Progenitor cell of endocrine pancreas (in vitro differentiated cells): Measurements from ENCODE around the gene FGFR2. TPM values are rescaled to one million over a fixed set of nuclear protein-coding genes. Genes with fewer than 3 reads are reported as not detected.

Source experiments
- DNase-seq: peaks from one replicate; pipeline ENCODE4 v3.0.0; 2021; ENCODE audit warnings: low spot score; ENCODE audit not compliant: unreplicated experiment
- H3K27ac Mint-ChIP-seq: 2 replicates; pipeline ENCODE4 v1.8.0; 2021; ENCODE audit warnings: mild to moderate bottlenecking, moderate library complexity, mixed read lengths
- H3K27me3 Mint-ChIP-seq: 2 replicates; pipeline ENCODE4 v1.8.0; 2021; ENCODE audit warnings: mixed read lengths
- H3K36me3 Mint-ChIP-seq: 2 replicates; pipeline ENCODE4 v1.8.0; 2022; ENCODE audit warnings: mixed read lengths; ENCODE audit not compliant: insufficient read depth
- H3K4me1 Mint-ChIP-seq: 2 replicates; pipeline ENCODE4 v1.8.0; 2021; ENCODE audit warnings: low read depth, mixed read lengths
- H3K4me3 Mint-ChIP-seq: 2 replicates; pipeline ENCODE4 v1.8.0; 2021; ENCODE audit warnings: low read depth, mild to moderate bottlenecking, moderate library complexity, mixed read lengths
- H3K9me3 Mint-ChIP-seq: 2 replicates; pipeline ENCODE4 v1.8.0; 2021; ENCODE audit warnings: low read depth, mixed read lengths
- total RNA-seq: library from RNA; stranded (reverse); gene quantifications from 2 replicates; pipeline ENCODE4 v1.2.1, GENCODE V29; 2021
- TF ChIP-seq, protein P1 (sequence below): fragments of 200-600 bp; sonication (generic); IDR thresholded peaks from one replicate; pipeline ENCODE4 v1.5.0; 2021; ENCODE audit warnings: antibody characterized with exemption, mild to moderate bottlenecking; ENCODE audit not compliant: unreplicated experiment

The FGFR2 gene
- total RNA-seq, 1 donor from 2014 or later: 146 TPM

DNA sequence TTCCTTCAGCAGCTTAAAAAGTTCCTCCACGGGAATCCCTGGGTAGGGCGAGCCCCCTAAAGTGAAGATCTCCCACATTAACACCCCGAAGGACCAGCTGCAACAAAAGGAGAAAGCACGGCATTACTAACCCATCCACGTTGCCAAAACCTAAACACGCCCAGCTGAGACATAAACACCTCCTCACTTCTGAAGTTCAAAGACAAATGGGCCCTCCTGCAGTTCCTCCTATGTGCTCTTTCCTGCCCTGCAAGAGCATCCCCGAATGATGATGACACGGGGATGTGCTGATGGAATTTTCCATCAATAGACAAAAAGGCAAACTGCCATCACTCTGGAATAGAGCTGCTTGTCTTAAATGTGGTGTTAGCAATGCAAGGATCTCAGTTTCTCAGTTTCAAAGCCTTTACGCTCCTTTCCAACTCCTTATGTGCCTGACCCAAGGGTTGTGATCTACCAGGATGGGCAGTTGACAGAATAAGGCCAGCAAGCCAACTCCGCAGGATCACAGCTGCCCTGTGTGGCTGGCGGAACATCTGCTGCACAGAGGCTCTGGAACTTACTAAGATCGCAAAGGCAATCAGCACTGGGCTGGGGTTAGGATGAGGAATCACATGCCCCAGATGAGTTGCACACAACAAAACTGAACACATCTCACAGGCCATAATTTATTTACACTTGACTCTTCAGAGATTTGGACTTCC, 112.7 kb downstream of the FGFR2 start:
- Mint-ChIP-seq H3K4me1 (peaks cover 11% of the 10 kb centered on the region), H3K27me3 (no peaks in the 10 kb centered on the region), H3K4me3 (no peak overlapping the region), H3K27ac (peak overlapping the region; percentile 36), H3K36me3 (peaks cover 64% of the 10 kb centered on the region), H3K9me3 (no peaks in the 10 kb centered on the region)
- TF ChIP-seq, protein P1, sequence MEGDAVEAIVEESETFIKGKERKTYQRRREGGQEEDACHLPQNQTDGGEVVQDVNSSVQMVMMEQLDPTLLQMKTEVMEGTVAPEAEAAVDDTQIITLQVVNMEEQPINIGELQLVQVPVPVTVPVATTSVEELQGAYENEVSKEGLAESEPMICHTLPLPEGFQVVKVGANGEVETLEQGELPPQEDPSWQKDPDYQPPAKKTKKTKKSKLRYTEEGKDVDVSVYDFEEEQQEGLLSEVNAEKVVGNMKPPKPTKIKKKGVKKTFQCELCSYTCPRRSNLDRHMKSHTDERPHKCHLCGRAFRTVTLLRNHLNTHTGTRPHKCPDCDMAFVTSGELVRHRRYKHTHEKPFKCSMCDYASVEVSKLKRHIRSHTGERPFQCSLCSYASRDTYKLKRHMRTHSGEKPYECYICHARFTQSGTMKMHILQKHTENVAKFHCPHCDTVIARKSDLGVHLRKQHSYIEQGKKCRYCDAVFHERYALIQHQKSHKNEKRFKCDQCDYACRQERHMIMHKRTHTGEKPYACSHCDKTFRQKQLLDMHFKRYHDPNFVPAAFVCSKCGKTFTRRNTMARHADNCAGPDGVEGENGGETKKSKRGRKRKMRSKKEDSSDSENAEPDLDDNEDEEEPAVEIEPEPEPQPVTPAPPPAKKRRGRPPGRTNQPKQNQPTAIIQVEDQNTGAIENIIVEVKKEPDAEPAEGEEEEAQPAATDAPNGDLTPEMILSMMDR: no peak
- DNase-seq: no peak

DNA sequence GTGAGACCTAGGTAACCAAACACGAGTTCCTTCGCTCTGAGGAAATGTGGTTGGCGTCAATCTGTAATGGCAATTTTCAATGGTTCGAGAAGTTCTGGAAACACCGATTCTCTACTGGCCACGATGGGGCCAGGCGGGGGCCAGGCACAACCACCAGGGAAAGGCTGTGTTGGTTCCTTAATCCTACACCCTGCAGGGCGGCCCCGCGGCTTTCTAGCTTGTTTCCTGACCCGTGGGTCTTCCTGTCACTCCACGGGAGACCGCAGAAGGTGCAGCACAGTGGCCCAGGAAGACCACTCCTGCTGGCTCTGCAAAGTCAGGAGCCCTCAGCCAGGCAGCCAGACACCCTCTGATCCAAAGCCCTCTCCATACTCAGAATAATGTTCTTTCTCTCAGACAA, 113.4 kb downstream of the FGFR2 start:
- no peaks in the 10 kb centered on the region for H3K27me3 Mint-ChIP-seq
- no peak for DNase-seq
- peaks cover 12% of the 10 kb centered on the region for H3K4me1 Mint-ChIP-seq
- peak overlapping the region; percentile 35 for H3K27ac Mint-ChIP-seq
- TF ChIP-seq, protein P1: no peak
- H3K9me3 Mint-ChIP-seq: no peaks in the 10 kb centered on the region
- H3K36me3 Mint-ChIP-seq: peaks cover 67% of the 10 kb centered on the region
- no peak overlapping the region for H3K4me3 Mint-ChIP-seq

DNA sequence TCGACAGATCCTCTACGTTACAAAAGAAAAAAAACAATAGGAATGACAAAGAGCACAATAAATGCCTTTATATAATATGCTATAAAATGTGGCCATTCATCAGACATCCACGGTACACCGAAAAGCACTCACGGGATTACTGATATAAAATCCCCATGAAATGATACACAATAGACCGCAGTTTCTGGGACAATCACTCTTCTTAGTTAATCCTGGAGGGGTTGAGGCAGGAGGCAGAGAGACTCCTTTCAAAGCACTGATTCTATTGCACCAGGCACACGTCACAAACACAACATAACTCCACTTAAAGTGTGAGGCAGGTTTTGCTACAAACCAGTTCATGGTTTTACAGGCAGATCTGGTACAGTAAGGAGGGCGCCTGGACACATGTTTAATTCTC, 113.8 kb downstream of the FGFR2 start:
- no peak overlapping the region for H3K4me3 Mint-ChIP-seq
- H3K27me3 Mint-ChIP-seq: no peaks in the 10 kb centered on the region
- H3K36me3 Mint-ChIP-seq: peaks cover 67% of the 10 kb centered on the region
- DNase-seq: no peak
- H3K27ac Mint-ChIP-seq: peak overlapping the region; percentile 35
- TF ChIP-seq, protein P1: no peak
- H3K4me1 Mint-ChIP-seq: peaks cover 12% of the 10 kb centered on the region
- H3K9me3 Mint-ChIP-seq: no peaks in the 10 kb centered on the region

DNA sequence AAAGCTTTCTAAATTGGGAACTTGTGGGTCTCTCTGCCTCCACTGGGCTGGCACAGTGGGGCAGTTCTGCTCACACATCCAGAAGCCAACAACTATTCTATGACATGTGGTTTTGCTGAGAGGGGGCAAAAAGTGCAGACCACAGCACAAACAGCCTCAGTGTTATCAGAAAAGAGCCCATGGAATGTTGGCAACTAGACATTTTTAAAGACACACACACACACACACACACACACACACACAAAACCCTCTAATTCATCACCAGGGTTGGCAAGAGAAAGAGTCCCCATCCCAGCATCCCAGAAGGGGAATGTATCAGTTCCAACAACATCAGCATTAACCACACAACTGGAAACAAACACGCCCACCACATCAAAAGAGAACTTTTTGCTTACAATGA, 117.1 kb downstream of the FGFR2 start:
- no peak for DNase-seq
- Mint-ChIP-seq H3K4me3 (no peak overlapping the region), H3K4me1 (peaks cover 12% of the 10 kb centered on the region), H3K27me3 (no peaks in the 10 kb centered on the region), H3K27ac (no peak overlapping the region), H3K36me3 (peaks cover 61% of the 10 kb centered on the region), H3K9me3 (no peaks in the 10 kb centered on the region)
- TF ChIP-seq, protein P1: no peak

DNA sequence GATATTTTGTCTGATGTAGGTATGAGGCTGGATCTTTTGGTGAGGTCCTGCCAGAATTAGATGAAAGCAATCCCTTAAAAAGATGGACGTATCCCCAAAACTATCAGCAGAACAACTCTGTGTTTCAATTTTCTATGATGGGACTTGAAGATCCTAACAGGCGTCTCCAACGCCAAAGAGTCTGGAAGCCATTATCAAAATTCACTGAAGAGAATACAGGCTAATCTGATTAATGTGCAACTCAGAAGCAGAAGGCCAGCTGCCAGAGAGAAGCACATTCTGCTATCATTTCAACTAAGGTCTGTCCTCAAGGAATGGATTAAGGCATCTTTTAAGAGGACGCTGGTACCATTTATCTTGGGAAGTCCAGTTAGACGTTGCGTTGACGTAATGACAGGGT, 119.7 kb downstream of the FGFR2 start:
- Mint-ChIP-seq H3K27ac (no peak overlapping the region), H3K27me3 (no peaks in the 10 kb centered on the region), H3K9me3 (no peaks in the 10 kb centered on the region), H3K4me3 (no peak overlapping the region), H3K36me3 (peaks cover 45% of the 10 kb centered on the region), H3K4me1 (peaks cover 13% of the 10 kb centered on the region)
- TF ChIP-seq, protein P1: no peak
- no peak for DNase-seq
